Measurements from ENCODE around the gene CSNK1G2. TPM values are rescaled to one million over a fixed set of nuclear protein-coding genes. Genes with fewer than 3 reads are reported as not detected.

The CSNK1G2 gene
- polyA plus RNA-seq, 2 of the 4 experiments (the other 2 are of a cell fraction), result 15.5 to 42.0 TPM

DNA sequence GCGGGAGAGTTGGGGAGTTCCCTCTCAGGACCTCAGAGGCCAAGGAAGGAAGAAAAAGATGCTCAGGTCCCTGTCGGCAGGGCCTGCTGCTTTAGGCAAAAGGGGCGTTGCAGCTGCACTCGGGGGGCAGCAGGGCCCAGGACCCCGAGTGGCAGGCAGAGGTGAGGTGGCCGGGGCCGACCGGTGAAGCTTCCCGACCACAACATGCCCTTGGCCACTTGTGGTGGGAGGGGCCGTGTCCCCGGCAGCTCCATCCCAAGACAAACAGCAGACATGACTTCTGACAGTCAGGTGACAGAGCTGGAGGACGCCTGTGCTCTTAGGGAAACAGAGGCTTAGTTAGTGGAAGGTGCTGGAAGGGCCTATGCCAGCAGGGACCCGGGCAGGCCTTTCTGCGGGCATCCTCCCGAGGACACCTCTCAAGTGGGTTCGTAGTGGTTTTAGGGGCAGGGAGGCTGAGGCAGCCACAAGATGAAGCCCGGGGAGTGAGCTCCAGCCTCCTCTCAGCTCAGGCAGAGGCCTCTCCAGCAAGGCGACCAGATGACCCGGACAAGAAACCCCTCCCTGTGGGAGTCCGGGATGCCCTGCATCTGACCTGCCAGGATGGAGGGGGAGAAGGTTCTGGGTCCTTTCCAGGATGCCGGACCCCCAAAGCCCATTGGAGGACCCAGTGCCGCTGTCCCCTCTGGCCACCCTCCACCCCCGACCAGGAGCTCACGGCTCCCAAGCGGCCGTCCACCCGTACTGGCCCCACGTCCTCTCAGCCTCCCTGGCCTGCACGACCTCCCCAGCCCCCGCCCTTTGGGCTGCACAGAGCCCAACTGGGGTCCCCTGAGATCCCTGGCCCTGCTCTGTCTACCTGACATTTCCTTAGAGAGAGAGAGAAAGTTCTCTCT is 50.3 kb downstream of the CSNK1G2 start:
- TF ChIP-seq, protein P1, sequence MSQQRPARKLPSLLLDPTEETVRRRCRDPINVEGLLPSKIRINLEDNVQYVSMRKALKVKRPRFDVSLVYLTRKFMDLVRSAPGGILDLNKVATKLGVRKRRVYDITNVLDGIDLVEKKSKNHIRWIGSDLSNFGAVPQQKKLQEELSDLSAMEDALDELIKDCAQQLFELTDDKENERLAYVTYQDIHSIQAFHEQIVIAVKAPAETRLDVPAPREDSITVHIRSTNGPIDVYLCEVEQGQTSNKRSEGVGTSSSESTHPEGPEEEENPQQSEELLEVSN (IDR thresholded peaks at IDR 0.05; ENCODE audit: borderline replicate concordance, low read depth), result no peak
- TF ChIP-seq, protein P2, sequence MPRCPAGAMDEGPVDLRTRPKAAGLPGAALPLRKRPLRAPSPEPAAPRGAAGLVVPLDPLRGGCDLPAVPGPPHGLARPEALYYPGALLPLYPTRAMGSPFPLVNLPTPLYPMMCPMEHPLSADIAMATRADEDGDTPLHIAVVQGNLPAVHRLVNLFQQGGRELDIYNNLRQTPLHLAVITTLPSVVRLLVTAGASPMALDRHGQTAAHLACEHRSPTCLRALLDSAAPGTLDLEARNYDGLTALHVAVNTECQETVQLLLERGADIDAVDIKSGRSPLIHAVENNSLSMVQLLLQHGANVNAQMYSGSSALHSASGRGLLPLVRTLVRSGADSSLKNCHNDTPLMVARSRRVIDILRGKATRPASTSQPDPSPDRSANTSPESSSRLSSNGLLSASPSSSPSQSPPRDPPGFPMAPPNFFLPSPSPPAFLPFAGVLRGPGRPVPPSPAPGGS (IDR thresholded peaks at IDR 0.05), result no peak
- no peak for TF ChIP-seq EHF (CRISPR knock-in tag; IDR thresholded peaks at IDR 0.05)
- TF ChIP-seq NR3C1 (IDR thresholded peaks at IDR 0.05), result no peak
- no peak for TF ChIP-seq POLR2A (IDR thresholded peaks at IDR 0.05; ENCODE audit: low read length)
- no peak for TF ChIP-seq ZFP36 (IDR thresholded peaks at IDR 0.05; ENCODE audit: borderline replicate concordance, partially characterized antibody)
- no peak for TF ChIP-seq NPAS2 (CRISPR knock-in tag; IDR thresholded peaks at IDR 0.05; ENCODE audit: borderline replicate concordance)
- TF ChIP-seq TFCP2L1 (CRISPR knock-in tag; IDR thresholded peaks at IDR 0.05), result no peak
- TF ChIP-seq SMC3 (IDR thresholded peaks at IDR 0.05), result no peak
- no peak for TF ChIP-seq HOXA7 (CRISPR knock-in tag; IDR thresholded peaks at IDR 0.05)
- no peak for TF ChIP-seq ZNF302 (CRISPR knock-in tag; IDR thresholded peaks at IDR 0.05)
- TF ChIP-seq MAZ (IDR thresholded peaks at IDR 0.05; ENCODE audit: borderline replicate concordance, low read depth, low read length), result no peak
- TF ChIP-seq RNF2 (IDR thresholded peaks at IDR 0.05; ENCODE audit: borderline replicate concordance, low read depth), result no peak
- no peak for TF ChIP-seq MYC (IDR thresholded peaks at IDR 0.05; ENCODE audit: borderline replicate concordance, low read length)
- TF ChIP-seq EHMT2 (IDR thresholded peaks at IDR 0.05; ENCODE audit: low read depth), result no peak
- TF ChIP-seq, protein P3, sequence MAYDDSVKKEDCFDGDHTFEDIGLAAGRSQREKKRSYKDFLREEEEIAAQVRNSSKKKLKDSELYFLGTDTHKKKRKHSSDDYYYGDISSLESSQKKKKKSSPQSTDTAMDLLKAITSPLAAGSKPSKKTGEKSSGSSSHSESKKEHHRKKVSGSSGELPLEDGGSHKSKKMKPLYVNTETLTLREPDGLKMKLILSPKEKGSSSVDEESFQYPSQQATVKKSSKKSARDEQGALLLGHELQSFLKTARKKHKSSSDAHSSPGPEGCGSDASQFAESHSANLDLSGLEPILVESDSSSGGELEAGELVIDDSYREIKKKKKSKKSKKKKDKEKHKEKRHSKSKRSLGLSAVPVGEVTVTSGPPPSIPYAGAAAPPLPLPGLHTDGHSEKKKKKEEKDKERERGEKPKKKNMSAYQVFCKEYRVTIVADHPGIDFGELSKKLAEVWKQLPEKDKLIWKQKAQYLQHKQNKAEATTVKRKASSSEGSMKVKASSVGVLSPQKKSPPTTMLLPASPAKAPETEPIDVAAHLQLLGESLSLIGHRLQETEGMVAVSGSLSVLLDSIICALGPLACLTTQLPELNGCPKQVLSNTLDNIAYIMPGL (CRISPR knock-in tag; IDR thresholded peaks at IDR 0.05; ENCODE audit: borderline replicate concordance), result no peak
- ChIA-PET POLR2A (no interaction called here), CTCF (interaction anchor here (1.1 to 1.3 kb wide), 2 partner anchors 22 to 28 kb away, joined by 4 read pairs; no protein-coding TSS in a partner anchor)
- ATAC-seq (no peak), DNase-seq (ENCODE audit: low read depth in 1 of 2, low spot score in 1 of 2) (no peak), FAIRE-seq (no peak)
- 92% methylated on average over 19 of the region's 30 CpGs for WGBS (ENCODE audit: missing lambda C conversion rate)
- no peak overlapping the region for H3K4me2 ChIP-seq
- H3K27ac ChIP-seq, result no peak overlapping the region
- 0 out of 3 replicates have a peak, but pooled peaks cover 3% of the 10 kb centered on the region for H3K9me3 ChIP-seq
- H3K4me1 ChIP-seq, result no peaks in the 10 kb centered on the region
- H3K4me3 ChIP-seq, result no peak overlapping the region

DNA sequence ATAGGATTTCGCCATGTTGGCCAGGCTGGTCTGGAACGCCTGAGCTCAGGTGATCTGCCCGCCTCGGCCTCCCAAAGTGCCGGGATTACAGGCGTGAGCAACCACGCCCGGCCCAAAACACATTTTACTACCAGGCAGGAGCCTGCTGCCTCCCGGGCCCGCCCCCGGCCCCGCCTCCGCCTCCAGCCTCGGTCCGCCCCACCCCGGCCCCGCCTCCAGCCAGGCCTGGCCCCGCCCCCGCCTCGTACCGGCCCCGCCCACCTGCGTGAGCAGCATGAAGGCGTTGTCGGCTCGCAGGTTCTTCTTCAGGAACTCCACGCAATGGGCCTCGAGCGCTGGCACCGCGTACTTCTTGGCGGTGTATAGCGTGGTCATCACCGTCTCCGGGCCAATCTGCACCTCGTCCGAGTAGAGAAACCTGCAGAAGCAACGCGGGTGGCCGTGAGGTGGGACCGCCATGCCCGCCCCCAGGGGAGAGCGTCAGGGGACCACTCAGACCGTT is 51.8 kb downstream of the CSNK1G2 start:
- TF ChIP-seq MAZ (IDR thresholded peaks at IDR 0.05; ENCODE audit: borderline replicate concordance, low read depth, low read length) (no peak), NPAS2 (CRISPR knock-in tag; IDR thresholded peaks at IDR 0.05; ENCODE audit: borderline replicate concordance) (no peak), MAFK (IDR thresholded peaks at IDR 0.05; ENCODE audit: partially characterized antibody) (no peak)
- TF ChIP-seq, protein P2 (IDR thresholded peaks at IDR 0.05), result no peak
- 0 out of 3 replicates have a peak, but pooled peaks cover 3% of the 10 kb centered on the region for H3K9me3 ChIP-seq
- no peak overlapping the region for H3K27ac ChIP-seq
- FAIRE-seq (no peak), DNase-seq (ENCODE audit: low read depth in 1 of 2, low spot score in 1 of 2) (peak in 1 of 2 experiments; percentile 24), ATAC-seq (peak; percentile 30 to 55; a peak in 3 of 6 replicates)
- ChIA-PET CTCF (no interaction called here), POLR2A (no interaction called here)
- no peak overlapping the region for H3K4me3 ChIP-seq
- WGBS (ENCODE audit: missing lambda C conversion rate), result 94% methylated on average over 23 of the region's 44 CpGs
- H3K4me1 ChIP-seq, result no peaks in the 10 kb centered on the region
- H3K4me2 ChIP-seq, result no peak overlapping the region

Measured in A549 (cell line).